HG03097 (cell line): ENCODE measurements around the gene LRP3.
"Not testable (repeated sequence)": the region's sequence is repeated elsewhere in the genome, so short reads cannot be mapped to it uniquely, and the experiment has no call there.

Experiments
- ATAC-seq: cut with Tn5 transposase; IDR thresholded peaks from one replicate; pipeline ENCODE4 v1.9.1; 2021; ENCODE audit not compliant: unreplicated experiment, low FRiP score

Gene LRP3

GRCh38 chr19:33175156-33175782, 18.9 kb upstream of the LRP3 start:
- ATAC-seq = no peak

DNA sequence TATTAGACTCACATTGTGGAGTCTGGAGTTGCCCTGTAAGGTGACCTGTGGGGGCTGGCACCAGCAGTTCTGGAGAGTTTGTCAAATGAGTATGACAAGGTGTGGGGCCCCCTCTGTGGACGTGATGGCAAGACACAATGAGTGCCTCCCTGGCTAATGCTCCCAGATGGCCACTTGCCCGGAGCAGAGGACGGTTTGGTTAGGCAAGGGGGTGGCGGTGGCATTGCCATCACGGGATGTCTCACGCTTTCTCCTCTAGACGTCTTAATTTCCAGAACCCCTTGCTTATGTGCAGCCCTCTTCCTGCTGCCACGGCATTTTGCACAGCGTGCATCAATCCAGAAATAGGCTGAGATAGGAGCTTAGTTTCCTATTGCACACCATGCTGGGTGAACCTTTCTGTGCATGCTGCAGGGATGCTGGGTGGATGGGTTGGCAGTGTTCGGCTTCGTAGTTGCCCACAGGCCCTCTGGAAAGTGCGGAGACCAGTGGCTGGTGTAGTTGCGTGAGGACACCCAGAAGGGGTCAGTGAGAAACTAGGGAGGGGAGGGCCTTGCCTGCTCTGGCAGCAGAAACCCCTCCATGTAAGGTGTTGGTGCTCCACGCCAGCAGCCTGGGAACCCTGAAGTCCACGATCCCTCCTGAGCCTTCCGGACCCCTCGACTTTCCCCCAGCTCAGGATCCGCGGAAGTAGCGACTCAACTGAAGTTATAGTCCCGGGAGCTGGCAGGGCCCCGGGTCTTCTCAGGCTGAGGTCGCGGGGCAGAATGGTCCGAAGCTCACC, 18.1 kb upstream of the LRP3 start:
- ATAC-seq = peak; percentile 9

DNA sequence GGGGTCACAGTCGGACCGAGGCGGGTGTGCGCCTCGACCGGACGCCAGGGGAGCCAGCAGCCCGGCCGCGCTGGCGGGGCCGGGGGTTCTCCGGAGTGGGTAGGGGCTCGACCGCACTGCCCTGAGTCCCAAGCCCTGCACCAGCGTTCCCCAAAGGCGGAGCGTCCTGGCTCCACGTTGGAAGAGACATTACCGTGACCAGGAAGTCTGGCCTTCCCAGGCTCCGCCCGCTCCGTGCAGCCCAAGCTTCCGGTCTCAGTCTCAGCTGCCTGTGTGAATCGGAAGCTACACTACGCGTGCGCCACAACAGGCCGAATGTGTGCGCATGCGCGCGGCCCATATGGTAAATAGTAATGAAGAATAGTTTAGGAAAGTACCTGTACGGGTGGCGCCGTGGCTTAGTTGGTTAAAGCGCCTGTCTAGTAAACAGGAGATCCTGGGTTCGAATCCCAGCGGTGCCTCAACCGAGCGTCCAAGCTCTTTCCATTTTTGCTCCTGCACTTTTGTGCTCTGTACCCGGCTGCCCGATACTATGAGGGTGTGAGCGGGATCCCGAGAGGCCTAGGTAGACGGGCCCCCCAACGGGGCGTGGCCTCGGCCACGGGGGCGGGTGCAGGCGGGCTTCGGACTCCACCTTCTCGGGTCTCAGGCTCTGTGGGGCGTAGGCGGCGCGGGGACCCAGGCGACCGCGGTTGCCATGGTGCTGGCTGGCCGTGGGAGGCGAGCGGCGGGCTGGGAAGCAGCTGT, 17.3 kb upstream of the LRP3 start:
- ATAC-seq = peak; percentile 81

DNA sequence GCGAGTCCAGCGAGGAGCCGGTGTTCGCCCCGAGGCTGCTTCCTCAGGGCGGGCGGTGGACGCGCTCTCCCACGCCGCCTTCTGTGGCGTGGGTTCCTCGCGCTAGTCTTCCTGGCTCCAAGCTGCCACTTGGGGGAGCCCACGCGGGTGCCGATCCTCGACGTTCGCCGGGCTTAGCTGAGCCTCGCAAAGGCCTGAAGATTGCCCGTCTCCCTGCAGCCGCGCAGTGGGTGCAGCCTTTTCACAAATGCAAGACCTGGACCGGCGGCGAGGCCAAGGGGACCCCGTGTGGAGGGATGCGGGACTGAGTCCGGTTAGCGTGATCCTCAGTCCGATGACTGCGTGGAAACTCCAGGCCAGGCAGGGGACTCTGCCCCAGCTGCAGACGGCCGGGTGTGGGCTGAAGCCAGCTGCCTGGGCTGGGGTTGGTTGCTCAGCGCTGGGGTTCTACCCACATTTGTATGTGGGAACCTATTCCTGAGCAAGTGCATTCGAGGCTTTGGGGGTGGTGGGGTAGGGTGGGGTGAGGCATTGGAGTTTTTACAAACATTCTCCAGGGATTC, 16.6 kb upstream of the LRP3 start:
- no peak for ATAC-seq

DNA sequence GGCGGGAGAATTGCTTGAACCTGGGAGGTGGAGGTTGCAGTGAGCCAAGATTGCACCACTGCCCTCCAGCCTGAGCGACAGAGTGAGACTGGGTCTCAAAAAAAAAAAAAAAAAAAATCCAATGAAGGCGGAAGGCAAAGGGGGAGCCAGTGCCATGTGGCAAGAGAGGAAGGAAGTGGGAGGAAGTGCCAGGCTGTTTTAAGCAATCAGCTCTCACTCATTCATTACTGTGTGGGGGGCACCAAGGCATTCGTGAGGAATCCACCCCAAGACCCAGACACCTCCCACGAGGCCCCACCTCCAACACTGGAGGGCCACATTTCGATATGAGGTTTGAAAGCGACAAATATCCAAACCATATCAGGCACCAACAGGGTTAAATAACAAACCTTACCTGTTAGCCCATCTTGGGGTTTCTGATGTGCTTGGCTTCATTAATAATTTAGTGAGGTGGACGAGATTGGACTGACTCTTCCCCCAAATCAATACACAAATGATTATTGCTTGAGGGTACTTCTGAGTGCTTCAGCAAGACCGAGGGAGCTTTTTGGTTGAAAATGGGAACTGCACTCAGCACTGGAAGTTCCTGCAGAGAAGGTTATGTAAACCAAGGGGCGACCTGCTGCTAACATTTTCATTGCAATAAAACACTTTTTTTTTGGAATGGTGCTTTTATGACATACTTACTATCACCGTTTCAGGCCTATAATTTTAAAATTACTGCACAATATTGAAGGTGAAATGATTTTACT, 7.5 kb upstream of the LRP3 start:
- no peak for ATAC-seq

DNA sequence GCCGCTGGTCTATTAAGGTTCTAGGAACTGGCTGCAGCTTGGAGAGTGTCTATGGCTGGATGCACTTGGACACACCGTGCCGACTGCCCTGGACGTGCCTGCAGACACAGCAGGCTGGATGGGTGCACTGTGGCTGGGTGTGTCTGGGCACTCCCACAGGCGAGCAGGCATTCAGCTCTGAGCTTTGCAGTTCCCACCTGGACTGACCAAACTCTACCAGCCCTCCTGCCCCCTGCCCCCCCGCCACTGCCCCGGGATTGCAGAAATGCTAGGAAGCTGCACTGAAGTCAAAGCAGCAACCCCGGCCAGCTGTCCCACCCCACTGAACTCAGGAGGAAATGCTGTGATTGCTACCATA, 7.0 kb upstream of the LRP3 start:
- ATAC-seq = no peak

DNA sequence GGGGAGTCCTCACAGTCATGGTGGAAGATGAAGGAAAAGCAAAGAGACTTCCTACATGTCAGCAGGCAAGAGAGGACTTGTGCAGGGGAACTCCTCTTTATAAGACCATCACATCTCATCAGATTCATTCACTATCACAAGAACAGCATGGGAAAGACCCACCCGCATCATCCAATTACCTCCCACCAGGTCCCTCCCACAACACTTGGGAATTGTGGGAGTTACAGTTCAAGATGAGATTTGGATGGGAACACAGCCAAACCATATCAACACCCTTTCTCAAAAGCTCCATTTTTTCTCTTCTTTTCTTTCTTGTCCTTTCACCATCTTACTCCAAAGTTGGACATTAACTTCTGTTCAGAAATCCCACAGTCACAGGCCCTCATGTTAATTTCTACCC, 4.7 kb upstream of the LRP3 start:
- no peak for ATAC-seq

DNA sequence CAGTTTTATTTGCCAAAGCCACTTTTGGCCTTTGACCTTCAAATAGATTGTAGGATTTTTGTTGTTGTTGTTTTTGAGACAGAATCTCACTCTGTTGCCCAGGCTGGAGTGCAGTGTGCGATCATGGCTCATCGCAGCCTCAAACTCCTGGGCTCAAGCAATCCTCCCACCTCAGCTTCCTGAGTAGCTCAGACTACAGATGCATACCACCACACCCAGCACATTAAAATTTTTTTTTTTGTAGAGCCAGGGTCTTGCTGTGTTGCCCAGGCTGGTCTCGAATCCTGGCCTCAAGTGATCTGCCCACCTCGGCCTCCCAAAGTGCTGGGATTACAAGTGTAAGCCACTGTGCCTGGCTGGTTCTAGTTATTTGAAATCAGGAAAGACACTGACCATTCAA, 3.0 kb upstream of the LRP3 start:
- not testable (repeated sequence) for ATAC-seq

GRCh38 chr19:33191501-33191900, 2.6 kb upstream of the LRP3 start:
- no peak for ATAC-seq

GRCh38 chr19:33192010-33192409, 2.1 kb upstream of the LRP3 start:
- ATAC-seq = no peak

DNA sequence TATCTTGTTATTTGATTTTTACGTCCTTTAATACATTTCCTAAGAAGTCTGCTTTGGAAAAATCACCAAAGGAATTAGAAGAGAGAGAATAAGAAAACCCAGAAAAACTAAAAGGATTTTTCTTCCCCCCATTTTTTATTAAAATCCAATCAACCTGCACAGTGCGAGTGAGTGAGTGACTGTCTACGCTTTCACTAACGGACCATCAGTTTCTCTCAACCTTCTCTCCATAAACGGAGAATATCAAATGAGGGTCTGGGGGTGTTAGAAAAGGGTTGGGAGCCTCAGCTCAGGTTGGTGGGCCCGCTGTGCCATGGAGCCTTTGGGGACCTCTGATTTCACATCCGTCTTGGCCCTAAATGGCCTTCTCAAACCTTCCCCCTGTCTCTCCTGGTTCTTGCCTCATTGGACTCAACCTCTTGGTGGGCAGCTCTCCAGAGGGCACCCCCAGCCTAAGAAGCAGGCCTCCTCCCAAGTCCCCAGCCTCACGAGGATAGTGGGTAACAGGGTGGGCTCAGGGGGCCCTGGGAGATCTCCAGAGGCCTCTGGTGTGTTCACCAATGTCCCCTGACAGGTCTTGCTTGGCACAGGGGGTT, 763 bp upstream of the LRP3 start:
- ATAC-seq = no peak

DNA sequence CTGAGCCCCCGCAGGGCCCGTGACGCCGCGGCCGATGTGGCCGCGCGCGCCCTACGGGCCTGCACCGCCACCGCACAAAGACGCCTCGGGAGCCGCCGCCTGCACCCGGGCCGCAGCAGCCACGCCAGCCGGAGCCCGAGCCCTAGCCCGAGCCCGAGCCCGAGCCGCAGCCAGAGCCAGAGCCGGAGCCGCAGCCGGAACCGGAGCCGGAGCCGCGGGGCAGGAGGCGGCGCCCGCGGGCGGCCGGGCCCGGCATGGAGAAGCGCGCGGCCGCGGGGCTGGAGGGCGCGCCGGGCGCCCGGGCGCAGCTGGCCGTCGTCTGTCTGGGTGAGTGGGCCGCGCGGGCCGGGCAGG, 379 bp downstream of the LRP3 start:
- no peak for ATAC-seq

- ATAC-seq = no peak
Measured at GRCh38 chr19:33194886-33195644, 935 bp downstream of the LRP3 start.

DNA sequence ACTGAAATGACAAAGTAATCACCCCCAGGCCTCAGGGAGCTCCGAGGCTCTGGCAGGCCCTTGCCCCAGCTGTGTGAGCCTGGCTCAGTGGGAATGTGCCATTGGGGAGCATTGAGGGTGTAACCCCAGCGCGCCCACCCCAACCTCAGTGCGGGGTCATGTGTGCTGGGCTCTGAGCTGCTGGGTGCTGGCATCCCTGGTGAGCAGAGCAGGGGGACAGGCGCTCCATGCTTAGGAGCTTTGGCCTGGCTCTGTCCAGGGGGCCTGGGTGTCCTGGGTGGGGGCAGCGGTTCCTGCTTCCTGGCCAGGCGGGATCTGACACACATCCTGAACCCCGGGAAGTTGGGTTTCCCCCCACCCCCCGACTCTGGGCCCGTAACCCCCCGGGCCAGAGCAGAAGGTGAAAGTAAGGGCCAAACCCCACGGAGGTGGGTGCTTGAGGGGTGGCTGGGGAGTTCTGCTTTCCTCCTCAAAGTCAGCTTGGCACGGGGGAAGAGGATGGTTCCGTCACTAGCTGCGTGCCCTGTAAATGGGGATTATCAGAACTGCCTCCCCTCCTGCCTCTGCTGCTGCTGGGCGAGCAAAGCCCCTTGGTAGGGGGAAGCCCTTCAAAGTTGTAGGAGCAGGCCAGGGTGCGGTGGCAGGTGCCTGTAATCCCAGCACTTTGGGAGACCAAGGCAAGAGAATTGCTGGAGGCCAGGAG, 1.7 kb downstream of the LRP3 start:
- no peak for ATAC-seq

DNA sequence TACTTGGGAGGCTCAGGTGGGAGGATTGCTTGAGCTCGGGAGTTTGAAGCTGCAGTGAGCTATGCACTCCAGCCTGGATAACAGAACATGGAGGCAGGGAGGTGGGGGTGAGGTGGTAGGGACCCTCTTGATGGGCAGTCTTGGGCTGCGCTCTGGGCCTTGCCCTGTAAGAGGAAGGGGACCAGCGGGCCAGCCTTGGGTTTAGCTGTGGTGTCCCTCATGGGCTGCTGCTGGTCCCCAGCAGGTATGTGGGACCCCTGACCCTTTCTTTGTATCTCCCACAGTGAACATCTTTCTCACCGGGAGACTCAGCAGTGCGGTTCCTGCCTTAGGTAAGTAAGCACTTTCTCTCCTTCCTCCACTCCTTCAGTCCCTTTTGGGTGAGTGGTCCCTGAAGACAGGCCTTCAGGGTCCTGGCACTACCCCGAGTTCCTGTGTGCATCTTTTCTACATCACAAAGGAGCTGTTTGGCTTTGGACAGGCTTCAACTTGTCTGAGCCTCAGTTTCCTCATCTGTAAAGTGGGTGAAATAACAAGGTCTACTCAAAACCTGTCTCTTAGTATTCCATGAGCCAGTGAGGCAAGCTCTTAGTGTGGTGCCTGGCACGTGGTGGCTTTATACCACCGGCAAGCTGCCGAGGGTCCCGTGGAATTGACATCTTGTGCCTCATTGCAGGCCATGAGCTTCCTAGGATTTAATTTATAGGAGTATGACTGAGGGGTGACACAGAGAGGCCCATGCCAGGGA, 2.5 kb downstream of the LRP3 start:
- ATAC-seq = no peak

DNA sequence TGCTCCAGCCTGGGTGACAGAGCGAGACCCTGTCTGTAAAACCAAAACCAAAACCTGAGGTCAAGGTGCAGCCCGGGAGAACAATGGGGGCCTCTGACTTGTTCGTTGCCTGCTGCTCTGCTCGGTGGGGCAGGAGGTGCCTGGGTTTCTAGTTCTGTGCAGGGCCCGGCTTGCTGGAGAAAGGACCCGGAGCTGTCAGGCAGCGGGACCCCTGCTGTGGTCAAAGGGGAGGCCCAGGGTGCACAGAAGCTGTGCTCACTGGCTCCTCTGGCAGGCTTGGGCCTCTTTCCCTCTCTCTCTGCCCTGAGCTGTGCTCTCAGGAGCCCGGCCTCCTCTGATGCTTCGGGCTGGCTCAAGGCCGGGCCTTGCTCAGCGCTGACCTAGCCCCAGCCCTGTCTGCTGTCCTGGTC, 3.5 kb downstream of the LRP3 start:
- no peak for ATAC-seq

DNA sequence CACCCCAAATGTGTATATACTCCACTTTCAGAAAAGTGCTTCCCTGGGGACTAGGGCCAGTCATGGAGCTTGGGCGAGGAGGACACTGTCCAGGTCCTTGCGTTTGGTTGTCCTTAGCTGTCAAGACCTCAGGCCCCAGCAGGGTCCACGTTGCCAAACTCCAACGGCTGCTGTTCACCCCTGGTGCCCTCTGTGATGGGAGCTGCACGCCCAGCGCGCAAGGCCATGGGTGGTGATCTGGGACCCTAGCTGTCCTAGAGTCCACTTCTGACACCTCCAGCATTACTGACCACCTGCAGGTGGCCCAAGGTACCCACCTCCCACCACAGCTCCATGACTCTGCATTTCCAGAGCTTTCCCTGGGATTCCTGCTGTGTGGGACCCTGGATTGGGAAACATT, 4.0 kb downstream of the LRP3 start:
- no peak for ATAC-seq

DNA sequence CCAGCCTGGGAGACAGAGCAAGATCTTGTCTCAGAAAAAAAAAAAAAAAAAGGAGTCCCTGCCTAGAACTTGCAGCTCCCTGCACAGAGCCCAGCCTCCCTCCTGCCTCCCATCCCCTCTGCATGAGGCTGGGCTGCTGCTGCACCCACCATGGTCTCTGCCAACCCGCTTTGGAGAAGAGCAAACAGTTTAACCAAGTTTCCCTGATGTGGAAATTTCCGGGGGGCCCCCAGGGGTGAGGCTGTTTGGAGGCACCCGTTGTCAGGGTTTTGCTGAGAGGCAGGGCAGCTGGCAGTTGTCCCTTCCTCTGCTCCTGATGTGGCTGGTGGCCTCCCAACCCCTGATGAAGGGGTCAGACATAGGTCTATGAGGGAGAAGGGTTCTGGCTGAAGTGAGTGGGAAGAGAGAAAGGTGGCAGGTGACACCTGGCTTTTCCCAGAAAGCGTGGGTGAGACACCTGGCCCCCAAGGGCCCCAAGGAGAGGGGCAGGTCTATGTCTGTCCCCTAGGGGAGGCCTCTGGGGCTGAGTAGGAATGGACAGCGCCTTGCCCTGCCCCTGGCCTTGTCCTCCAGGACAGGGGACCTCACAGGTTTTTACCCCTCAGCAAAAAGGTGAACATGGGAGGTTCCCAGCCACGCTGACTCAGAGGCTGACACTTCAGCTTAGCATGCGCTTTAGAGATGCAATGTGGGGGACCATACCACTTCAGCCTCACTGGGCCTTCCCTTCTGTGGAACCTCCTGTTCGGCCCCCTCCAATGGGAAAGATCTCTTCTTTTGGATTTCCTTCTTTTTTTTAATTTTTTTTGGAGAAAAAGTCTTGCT, 5.5 kb downstream of the LRP3 start:
- no peak for ATAC-seq
